T-cell (primary cell): ENCODE data around the gene RAB3C. TPM values are rescaled to one million over a fixed set of nuclear protein-coding genes. Genes with fewer than 3 reads are reported as not detected.

Experiments used
- ATAC-seq, 4 experiments: fragments of 200-7000 bp in 3 of 4; fragments of 150-1000 bp in 1 of 4; cut with Tn5 transposase; replicated peaks in 1 of 4; 1 replicate in 3 of 4; 2 replicates in 1 of 4; pipeline ENCODE4 v1.10.0; 2021; ENCODE audit warnings: moderate library complexity in 3 of 4, mild to moderate bottlenecking in 2 of 4, moderate number of reproducible peaks in 1 of 4
- CTCF ChIA-PET, 2 donors: fragments of 300-600 bp; sonication (Branson Sonifier 250); formaldehyde crosslinking; loops; one replicate each; lab custom pipeline; 2022; ENCODE audit warnings: antibody characterized with exemption in 2 of 2; lab: Charles Lee
- POLR2A ChIA-PET, 2 donors: fragments of 300-600 bp; sonication (Branson Sonifier 250); formaldehyde crosslinking; loops; one replicate each; lab custom pipeline; 2022; ENCODE audit warnings: antibody characterized with exemption in 2 of 2; lab: Charles Lee
- DNase-seq, 35 experiments: peaks; one replicate each; pipeline versions ENCODE4 v3.0.0 to v3.0.0-alpha.2; 2013 to 2023
- H3K27ac ChIP-seq: one replicate; pipeline ENCODE4 v1.5.1; 2013; ENCODE audit warnings: low read length
- H3K27me3 ChIP-seq, 2 experiments: replicated peaks in 1 of 2; 1 replicate in 1 of 2; 2 replicates in 1 of 2; pipeline versions ENCODE4 v1.6.1 to v1.7.0; 2013; ENCODE audit warnings: low read length in 1 of 2, mixed read lengths in 1 of 2; ENCODE audit not compliant: control insufficient read depth in 2 of 2, insufficient read depth in 2 of 2; ENCODE audit errors: extremely low read depth in 1 of 2
- H3K36me3 ChIP-seq, 2 donors: 1 replicate in 1 of 2; 2 replicates in 1 of 2; pipeline versions ENCODE4 v1.6.1 to v1.7.0; 2013; ENCODE audit warnings: low read length in 1 of 2; ENCODE audit not compliant: control insufficient read depth in 2 of 2, insufficient read depth in 1 of 2; ENCODE audit errors: extremely low read depth in 1 of 2
- H3K4me1 ChIP-seq, 2 experiments: 1 replicate in 1 of 2; 2 replicates in 1 of 2; pipeline versions ENCODE4 v1.6.1 to v1.7.0; 2013; ENCODE audit warnings: low read length in 2 of 2, mixed read lengths in 1 of 2; ENCODE audit not compliant: insufficient read depth in 2 of 2, control insufficient read depth in 1 of 2; ENCODE audit errors: extremely low read depth in 1 of 2
- H3K4me3 ChIP-seq, 2 donors: 1 replicate in 1 of 2; 2 replicates in 1 of 2; pipeline versions ENCODE4 v1.5.1 to v1.7.0; 2013; ENCODE audit warnings: mild to moderate bottlenecking in 2 of 2, low read length in 1 of 2, moderate library complexity in 1 of 2; ENCODE audit not compliant: control insufficient read depth in 1 of 2; ENCODE audit errors: extremely low read depth in 1 of 2
- H3K9me3 ChIP-seq: 2 replicates; pipeline ENCODE4 v1.7.0; 2013
- H3K27ac Mint-ChIP-seq, 2 donors: one replicate each; pipeline ENCODE4 v1.8.0; 2020 to 2021; ENCODE audit warnings: mild to moderate bottlenecking in 2 of 2, mixed read lengths in 2 of 2
- H3K27me3 Mint-ChIP-seq, 2 donors: one replicate each; pipeline ENCODE4 v1.8.0; 2021 to 2022; ENCODE audit warnings: mixed read lengths in 2 of 2
- H3K36me3 Mint-ChIP-seq: one replicate; pipeline ENCODE4 v1.8.0; 2021; ENCODE audit warnings: mixed read lengths
- H3K4me1 Mint-ChIP-seq, 3 donors: one replicate each; pipeline ENCODE4 v1.8.0; 2020 to 2022; ENCODE audit warnings: mixed read lengths in 3 of 3, mild to moderate bottlenecking in 1 of 3
- H3K4me3 Mint-ChIP-seq, 3 donors: one replicate each; pipeline ENCODE4 v1.8.0; 2020 to 2022; ENCODE audit warnings: mild to moderate bottlenecking in 3 of 3, mixed read lengths in 3 of 3, moderate library complexity in 3 of 3
- H3K9me3 Mint-ChIP-seq, 3 donors: one replicate each; pipeline ENCODE4 v1.8.0; 2020 to 2022; ENCODE audit warnings: mixed read lengths in 3 of 3
- WGBS: methylation state at CpG from one replicate; pipeline ENCODE4 v1.1.5; 2013; ENCODE audit warnings: missing lambda C conversion rate; ENCODE audit not compliant: insufficient coverage; 5-methylcytosine and 5-hydroxymethylcytosine counted together
- total RNA-seq, 35 experiments: library from RNA in 6 of 35; stranded (reverse) in 6 of 35; fragments of 120-200 nt in 1 of 35; gene quantifications; one replicate each; pipeline versions ENCODE4 v1.2.1 to v1.2.4 and lab custom pipeline; 2013 to 2026

Gene RAB3C
- total RNA-seq, 5 donors from 2014 or later (not counting 1 experiment from before 2014, with no cell fraction given): not detected

GRCh38 chr5:58710871-58711270 lies 128.0 kb downstream of the RAB3C start:
- Histone ChIP-seq H3K4me1 (no peaks in the 10 kb centered on the region), H3K27ac (no peak overlapping the region), H3K9me3 (no peaks in the 10 kb centered on the region), H3K36me3 (no peaks in the 10 kb centered on the region), H3K4me3 (no peak overlapping the region), H3K27me3 (no peaks in the 10 kb centered on the region)
- H3K4me1 Mint-ChIP-seq: no peaks in the 10 kb centered on the region
- H3K27ac Mint-ChIP-seq: no peak overlapping the region
- ATAC-seq (no peak), DNase-seq (no peak)
- no peak overlapping the region for H3K4me3 Mint-ChIP-seq
- POLR2A ChIA-PET: no interaction called here
- no peaks in the 10 kb centered on the region for H3K36me3 Mint-ChIP-seq
- CTCF ChIA-PET: no interaction called here
- peaks cover 4 to 13% (median 6%) of the 10 kb centered on the region in 3 donors for H3K9me3 Mint-ChIP-seq
- H3K27me3 Mint-ChIP-seq: peaks cover 2 to 6% of the 10 kb centered on the region in 2 donors
- no CpG with 5 or more reads among the region's 3 CpGs for WGBS

DNA sequence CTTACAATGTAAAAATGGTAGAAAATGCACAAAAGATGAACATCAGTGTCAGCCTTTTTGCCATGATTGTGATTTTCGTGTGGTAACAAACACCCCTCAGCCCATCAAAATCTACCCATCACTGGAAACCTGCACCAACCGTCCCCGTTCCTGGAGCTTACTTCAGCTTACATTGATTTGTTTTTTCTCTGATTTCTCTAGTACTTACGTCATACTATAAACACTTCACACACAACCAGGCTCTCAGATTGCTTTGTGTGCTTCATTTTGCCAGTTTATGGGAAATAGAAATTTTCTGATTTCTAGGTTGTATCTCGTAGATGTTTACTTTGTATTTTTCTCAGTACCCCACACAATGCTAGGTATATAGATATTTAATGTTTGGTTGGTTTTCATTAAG lies 129.1 kb downstream of the RAB3C start:
- H3K4me3 Mint-ChIP-seq: no peak overlapping the region
- WGBS: 88% methylated on average over 3 of the region's 5 CpGs
- ChIA-PET CTCF (no interaction called here), POLR2A (no interaction called here)
- peaks cover 4 to 13% (median 6%) of the 10 kb centered on the region in 3 donors for H3K9me3 Mint-ChIP-seq
- H3K27me3 Mint-ChIP-seq: peaks cover 2 to 6% of the 10 kb centered on the region in 2 donors
- Histone ChIP-seq H3K36me3 (no peaks in the 10 kb centered on the region), H3K4me3 (no peak overlapping the region), H3K9me3 (no peaks in the 10 kb centered on the region), H3K27me3 (no peaks in the 10 kb centered on the region), H3K4me1 (no peaks in the 10 kb centered on the region), H3K27ac (no peak overlapping the region)
- no peaks in the 10 kb centered on the region for H3K4me1 Mint-ChIP-seq
- ATAC-seq (no peak), DNase-seq (no peak)
- H3K36me3 Mint-ChIP-seq: no peaks in the 10 kb centered on the region
- H3K27ac Mint-ChIP-seq: no peak overlapping the region

- Histone ChIP-seq H3K4me3 (no peak overlapping the region), H3K36me3 (no peaks in the 10 kb centered on the region), H3K9me3 (no peaks in the 10 kb centered on the region), H3K27ac (no peak overlapping the region), H3K27me3 (no peaks in the 10 kb centered on the region), H3K4me1 (no peaks in the 10 kb centered on the region)
- Mint-ChIP-seq H3K36me3 (no peaks in the 10 kb centered on the region), H3K27me3 (peaks cover 2 to 13% of the 10 kb centered on the region in 2 donors), H3K4me1 (no peaks in the 10 kb centered on the region), H3K27ac (no peak overlapping the region), H3K9me3 (peaks cover 4 to 13% (median 6%) of the 10 kb centered on the region in 3 donors), H3K4me3 (no peak overlapping the region)
- ATAC-seq (no peak), DNase-seq (no peak)
- WGBS: no CpG with 5 or more reads among the region's 1 CpG
- ChIA-PET CTCF (no interaction called here), POLR2A (no interaction called here)
These were observed 131.2 kb downstream of the RAB3C start for GRCh38 chr5:58714046-58714445.

GRCh38 chr5:58715997-58716656 lies 133.3 kb downstream of the RAB3C start:
- Mint-ChIP-seq H3K4me3 (no peak overlapping the region), H3K9me3 (peaks cover 4 to 7% (median 6%) of the 10 kb centered on the region in 3 donors), H3K4me1 (no peaks in the 10 kb centered on the region), H3K36me3 (no peaks in the 10 kb centered on the region), H3K27ac (no peak overlapping the region), H3K27me3 (peaks cover 0 to 7% of the 10 kb centered on the region in 2 donors)
- no peak overlapping the region for H3K27ac ChIP-seq
- no peaks in the 10 kb centered on the region for H3K27me3 ChIP-seq
- ChIA-PET POLR2A (no interaction called here), CTCF (no interaction called here)
- H3K4me1 ChIP-seq: no peaks in the 10 kb centered on the region
- H3K4me3 ChIP-seq: no peak overlapping the region
- no peak for ATAC-seq
- no peaks in the 10 kb centered on the region for H3K36me3 ChIP-seq
- no peak for DNase-seq
- H3K9me3 ChIP-seq: no peaks in the 10 kb centered on the region
- no CpG with 5 or more reads among the region's 2 CpGs for WGBS

DNA sequence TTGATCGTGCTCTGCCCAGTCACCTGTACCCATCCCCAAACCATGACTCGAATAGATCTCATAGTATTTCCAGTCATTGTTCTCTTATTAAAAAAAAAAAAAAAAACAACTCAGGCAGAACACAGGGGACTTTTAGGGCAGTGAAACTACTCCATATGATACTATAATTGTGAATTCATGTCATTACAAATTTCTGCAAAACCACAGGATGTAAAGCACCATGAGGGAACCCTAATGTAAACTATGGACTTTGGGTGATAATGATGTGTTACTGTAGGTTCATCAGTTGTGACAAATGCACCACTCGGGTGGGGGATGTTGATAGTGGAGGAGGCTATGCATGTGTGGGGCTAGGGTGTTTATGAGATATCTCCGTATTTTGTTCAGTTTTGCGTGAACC lies 133.8 kb downstream of the RAB3C start:
- 100% methylated on average over 1 of the region's 5 CpGs for WGBS
- POLR2A ChIA-PET: no interaction called here
- Histone ChIP-seq H3K36me3 (no peaks in the 10 kb centered on the region), H3K27me3 (no peaks in the 10 kb centered on the region), H3K27ac (no peak overlapping the region), H3K4me1 (no peaks in the 10 kb centered on the region), H3K9me3 (no peaks in the 10 kb centered on the region), H3K4me3 (no peak overlapping the region)
- CTCF ChIA-PET: no interaction called here
- Mint-ChIP-seq H3K4me1 (no peaks in the 10 kb centered on the region), H3K9me3 (peaks cover 4 to 7% (median 6%) of the 10 kb centered on the region in 3 donors), H3K27me3 (peaks cover 0 to 7% of the 10 kb centered on the region in 2 donors), H3K36me3 (no peaks in the 10 kb centered on the region), H3K27ac (no peak overlapping the region), H3K4me3 (no peak overlapping the region)
- no peak for ATAC-seq
- DNase-seq: no peak

GRCh38 chr5:58717303-58718007 lies 134.6 kb downstream of the RAB3C start:
- Histone ChIP-seq H3K27me3 (no peaks in the 10 kb centered on the region), H3K4me3 (no peak overlapping the region), H3K9me3 (no peaks in the 10 kb centered on the region), H3K4me1 (no peaks in the 10 kb centered on the region), H3K36me3 (no peaks in the 10 kb centered on the region), H3K27ac (no peak overlapping the region)
- DNase-seq: no peak
- Mint-ChIP-seq H3K4me3 (no peak overlapping the region), H3K27ac (no peak overlapping the region), H3K27me3 (peaks cover 0 to 7% of the 10 kb centered on the region in 2 donors), H3K9me3 (peaks cover 4 to 8% (median 7%) of the 10 kb centered on the region in 3 donors), H3K4me1 (no peaks in the 10 kb centered on the region), H3K36me3 (no peaks in the 10 kb centered on the region)
- 80% methylated on average over 5 of the region's 5 CpGs for WGBS
- ATAC-seq: no peak
- CTCF ChIA-PET: no interaction called here
- POLR2A ChIA-PET: no interaction called here
